GM13977 (cell line): ENCODE measurements around the gene HSD11B2.

Experiments
- DNase-seq: peaks from one replicate; pipeline ENCODE4 v3.0.0; 2012; ENCODE audit warnings: low spot score
- in situ Hi-C: fragments of 300-500 bp; cut with MboI; formaldehyde crosslinking; loops from one replicate; pipeline ENCODE4 v1.12.0; 2022; ENCODE audit warnings: low sequenced_read_pairs, low pct_unique_long_range_greater_than_20kb, mixed read lengths, inconsistent platforms; ENCODE audit not compliant: unreplicated experiment
- TF ChIP-seq, protein P1 (sequence below): IDR thresholded peaks from 2 replicates; pipeline ENCODE4 v1.5.1; 2012; ENCODE audit warnings: mild to moderate bottlenecking, control low read depth; ENCODE audit not compliant: insufficient read depth; ENCODE audit errors: extremely low read depth, missing control alignments

The HSD11B2 gene

GRCh38 chr16:67460168-67460567, 29.2 kb downstream of the HSD11B2 start:
- TF ChIP-seq, protein P1, sequence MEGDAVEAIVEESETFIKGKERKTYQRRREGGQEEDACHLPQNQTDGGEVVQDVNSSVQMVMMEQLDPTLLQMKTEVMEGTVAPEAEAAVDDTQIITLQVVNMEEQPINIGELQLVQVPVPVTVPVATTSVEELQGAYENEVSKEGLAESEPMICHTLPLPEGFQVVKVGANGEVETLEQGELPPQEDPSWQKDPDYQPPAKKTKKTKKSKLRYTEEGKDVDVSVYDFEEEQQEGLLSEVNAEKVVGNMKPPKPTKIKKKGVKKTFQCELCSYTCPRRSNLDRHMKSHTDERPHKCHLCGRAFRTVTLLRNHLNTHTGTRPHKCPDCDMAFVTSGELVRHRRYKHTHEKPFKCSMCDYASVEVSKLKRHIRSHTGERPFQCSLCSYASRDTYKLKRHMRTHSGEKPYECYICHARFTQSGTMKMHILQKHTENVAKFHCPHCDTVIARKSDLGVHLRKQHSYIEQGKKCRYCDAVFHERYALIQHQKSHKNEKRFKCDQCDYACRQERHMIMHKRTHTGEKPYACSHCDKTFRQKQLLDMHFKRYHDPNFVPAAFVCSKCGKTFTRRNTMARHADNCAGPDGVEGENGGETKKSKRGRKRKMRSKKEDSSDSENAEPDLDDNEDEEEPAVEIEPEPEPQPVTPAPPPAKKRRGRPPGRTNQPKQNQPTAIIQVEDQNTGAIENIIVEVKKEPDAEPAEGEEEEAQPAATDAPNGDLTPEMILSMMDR, result no peak
- DNase-seq, result no peak
- in situ Hi-C loops, result no loop called here

DNA sequence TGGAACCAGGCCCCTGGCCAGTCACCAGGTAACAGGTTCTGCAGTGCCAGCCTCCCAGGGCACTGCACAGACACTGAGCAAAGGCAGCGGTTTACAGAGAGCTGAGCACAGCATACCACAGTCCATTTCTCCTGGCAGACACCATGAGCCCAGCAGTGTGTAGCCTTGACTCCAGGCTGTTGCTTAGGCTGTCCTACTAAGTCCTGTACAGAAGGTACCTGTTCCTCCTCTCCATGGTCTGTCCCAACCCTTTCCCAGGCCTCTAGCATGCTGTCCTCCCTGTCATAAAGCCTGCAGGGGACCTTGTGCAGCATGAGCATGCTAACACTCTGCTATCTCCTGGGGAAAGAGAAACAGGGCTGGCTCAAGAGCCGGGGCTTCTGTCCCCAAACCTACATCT, 30.0 kb downstream of the HSD11B2 start:
- no peak for DNase-seq
- in situ Hi-C loops, result no loop called here
- TF ChIP-seq, protein P1, result no peak

- TF ChIP-seq, protein P1, result no peak
- DNase-seq, result no peak
- in situ Hi-C loops, result no loop called here
Observed at GRCh38 chr16:67461600-67462278, 30.8 kb downstream of the HSD11B2 start.

DNA sequence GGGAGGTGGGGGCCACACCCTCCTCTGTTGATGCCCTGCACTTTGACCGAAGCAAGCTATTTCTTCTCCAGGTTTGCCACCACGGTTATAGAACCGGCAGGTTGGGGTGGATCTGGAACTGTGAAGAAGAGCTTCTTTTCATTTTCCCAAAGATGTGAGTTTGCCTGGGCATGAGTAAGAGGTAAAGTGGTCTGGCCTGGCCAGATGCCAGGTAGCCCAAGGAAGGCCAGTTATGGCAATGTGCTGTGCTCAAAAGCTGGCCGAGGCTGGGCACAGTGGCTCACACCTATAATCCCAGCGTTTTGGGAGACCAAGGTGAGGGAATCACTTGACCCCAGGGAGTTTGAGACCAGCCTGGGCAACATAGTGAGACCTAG, 31.3 kb downstream of the HSD11B2 start:
- in situ Hi-C loops, result no loop called here
- TF ChIP-seq, protein P1, result no peak
- DNase-seq, result no peak

DNA sequence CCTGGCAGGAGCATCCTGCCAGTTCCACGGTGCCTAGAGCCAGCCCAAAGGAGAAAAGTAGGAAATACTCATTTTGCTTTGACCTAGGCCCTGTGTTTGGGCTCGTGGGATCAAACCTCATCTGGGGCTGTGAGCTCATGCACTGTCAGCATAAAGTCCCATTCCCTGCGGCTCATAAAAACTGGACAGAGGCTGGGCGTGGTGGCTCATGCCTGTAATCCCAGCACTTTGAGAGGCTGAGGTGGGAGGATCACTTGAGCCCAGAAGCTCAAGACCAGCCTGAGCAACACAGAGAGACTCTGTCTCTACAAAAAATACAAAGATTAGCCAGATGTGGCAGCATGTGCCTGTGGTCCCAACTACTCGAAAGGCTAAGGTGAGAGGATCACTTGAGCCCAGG, 32.1 kb downstream of the HSD11B2 start:
- DNase-seq, result no peak
- TF ChIP-seq, protein P1, result no peak
- in situ Hi-C loops, result no loop called here

DNA sequence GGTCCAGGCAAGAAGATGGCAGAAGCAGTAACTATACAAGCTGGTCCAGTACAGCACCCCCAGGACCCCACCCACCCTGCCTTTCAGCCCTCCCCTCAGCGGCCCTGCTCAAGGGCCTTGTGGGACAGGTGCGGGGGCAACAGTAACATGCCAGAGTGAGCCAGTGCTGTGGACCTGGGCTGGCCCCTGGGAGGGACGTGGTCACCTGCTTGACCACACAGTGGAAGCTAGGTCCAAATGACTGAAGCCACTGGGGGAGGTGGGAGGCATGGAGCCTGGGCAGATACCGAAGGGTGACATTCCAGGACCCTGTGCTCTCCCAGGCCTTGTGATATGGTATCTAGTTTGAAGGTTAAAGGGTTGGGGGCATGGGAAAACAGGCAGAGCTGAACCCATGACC, 32.8 kb downstream of the HSD11B2 start:
- in situ Hi-C loops, result no loop called here
- DNase-seq, result no peak
- TF ChIP-seq, protein P1, result no peak
